Activated CD8-positive, alpha-beta memory T cell treated with anti-CD3 and anti-CD28 coated beads, Interleukin-2, amount 50 U/mL, for 1 hour (primary cell): ENCODE data around the gene SPEG.
"Not testable (repeated sequence)": the region's sequence is repeated elsewhere in the genome, so short reads cannot be mapped to it uniquely, and the experiment has no call there.

Experiments
- DNase-seq: peaks from one replicate; pipeline ENCODE4 v3.0.0-alpha.2; 2020; ENCODE audit errors: extremely low read depth

Gene SPEG

DNA sequence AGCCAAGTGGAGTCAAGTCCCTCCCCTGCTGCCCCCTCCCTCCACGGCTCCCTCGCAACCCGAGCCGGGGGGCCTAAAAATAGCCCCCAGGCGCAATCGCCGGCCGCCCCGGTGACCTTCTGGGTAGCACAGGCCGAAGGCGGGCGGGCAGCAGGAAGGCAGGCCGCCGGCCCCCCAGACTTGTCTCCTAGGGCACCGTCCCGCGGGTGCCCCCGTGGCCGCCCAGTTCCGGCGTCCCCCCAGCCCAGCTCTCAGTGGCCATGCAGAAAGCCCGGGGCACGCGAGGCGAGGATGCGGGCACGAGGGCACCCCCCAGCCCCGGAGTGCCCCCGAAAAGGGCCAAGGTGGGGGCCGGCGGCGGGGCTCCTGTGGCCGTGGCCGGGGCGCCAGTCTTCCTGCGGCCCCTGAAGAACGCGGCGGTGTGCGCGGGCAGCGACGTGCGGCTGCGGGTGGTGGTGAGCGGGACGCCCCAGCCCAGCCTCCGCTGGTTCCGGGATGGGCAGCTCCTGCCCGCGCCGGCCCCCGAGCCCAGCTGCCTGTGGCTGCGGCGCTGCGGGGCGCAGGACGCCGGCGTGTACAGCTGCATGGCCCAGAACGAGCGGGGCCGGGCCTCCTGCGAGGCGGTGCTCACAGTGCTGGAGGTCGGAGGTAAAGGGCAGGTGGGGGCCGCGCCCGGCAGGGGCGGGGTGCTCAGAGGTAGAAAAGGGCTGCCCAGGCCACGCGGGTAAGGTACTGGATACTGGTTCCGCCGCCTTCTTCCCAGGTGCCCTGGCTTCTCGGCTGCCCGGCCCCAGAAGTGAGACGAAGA lies at the start of gene SPEG:
Gene SPEG (plus strand): TSS at position 126 of the 808 bp plus-strand sequence. CDS start 135 bp downstream, at position 261.
- DNase-seq = no peak

- DNase-seq = no peak
These were observed 49.8 kb upstream of the SPEG start for GRCh38 chr2:219384859-219385258.

DNA sequence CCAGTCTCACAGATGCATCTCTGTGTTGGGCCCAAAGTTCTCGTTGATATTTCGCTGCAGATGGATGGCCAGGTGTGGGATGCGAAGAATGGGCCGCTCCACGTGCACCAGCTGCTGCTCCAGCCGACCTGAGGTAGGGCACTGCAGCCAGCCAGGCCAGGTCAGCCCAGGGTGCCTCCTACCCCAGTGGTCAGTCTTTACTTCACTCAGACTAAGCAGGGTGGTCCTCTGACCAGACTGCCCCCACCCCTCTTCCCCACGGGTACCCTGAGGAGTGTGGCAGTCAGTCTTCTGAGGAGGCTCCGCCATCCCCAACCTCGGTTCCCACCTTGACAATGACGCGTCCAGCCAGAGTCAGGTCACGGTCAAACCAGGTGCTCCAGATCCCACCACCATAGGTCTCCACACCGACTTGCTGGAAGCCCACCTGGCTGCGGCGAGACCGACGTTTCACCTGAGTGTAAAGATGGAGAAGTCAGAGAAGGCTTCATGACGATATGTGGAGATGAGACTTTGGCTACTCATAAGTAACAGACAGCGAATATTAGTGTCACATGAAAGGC lies 48.6 kb upstream of the SPEG start:
- no peak for DNase-seq

DNA sequence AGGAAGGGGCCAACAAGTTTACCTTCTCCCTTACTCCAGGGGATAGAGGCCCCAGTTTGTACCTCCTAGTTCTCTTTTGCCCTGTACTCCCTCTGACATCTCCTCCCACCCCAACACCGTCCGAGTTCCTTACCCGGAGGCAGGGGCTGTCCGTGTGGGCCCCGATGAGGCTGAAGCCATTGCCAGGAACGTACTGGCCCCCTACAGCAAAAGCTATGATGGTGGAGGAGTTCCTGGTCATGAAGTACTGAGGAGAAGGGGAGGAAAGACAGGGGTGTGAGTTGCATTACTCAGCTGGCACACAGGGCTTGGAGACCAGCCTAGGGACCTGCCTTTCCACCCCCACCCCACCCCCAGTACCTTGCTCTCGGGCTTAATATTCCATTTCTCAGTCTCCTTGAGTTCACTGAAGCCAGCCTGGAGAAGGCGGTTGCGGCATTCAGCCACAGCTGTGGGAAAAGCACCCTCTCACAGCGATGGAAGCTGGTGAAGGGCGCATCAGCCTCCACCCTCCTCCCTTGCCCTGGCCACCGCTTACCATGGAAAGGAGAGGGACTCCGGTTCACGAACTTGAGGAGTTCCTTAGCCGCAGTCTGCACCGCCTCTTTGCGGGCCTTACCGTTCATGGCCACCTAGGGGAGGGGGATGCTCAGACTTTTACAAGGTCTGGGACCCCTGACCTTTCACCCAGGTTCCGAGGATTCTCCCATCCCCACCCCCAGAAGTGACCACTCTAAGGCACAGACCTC lies 47.9 kb upstream of the SPEG start:
- no peak for DNase-seq

DNA sequence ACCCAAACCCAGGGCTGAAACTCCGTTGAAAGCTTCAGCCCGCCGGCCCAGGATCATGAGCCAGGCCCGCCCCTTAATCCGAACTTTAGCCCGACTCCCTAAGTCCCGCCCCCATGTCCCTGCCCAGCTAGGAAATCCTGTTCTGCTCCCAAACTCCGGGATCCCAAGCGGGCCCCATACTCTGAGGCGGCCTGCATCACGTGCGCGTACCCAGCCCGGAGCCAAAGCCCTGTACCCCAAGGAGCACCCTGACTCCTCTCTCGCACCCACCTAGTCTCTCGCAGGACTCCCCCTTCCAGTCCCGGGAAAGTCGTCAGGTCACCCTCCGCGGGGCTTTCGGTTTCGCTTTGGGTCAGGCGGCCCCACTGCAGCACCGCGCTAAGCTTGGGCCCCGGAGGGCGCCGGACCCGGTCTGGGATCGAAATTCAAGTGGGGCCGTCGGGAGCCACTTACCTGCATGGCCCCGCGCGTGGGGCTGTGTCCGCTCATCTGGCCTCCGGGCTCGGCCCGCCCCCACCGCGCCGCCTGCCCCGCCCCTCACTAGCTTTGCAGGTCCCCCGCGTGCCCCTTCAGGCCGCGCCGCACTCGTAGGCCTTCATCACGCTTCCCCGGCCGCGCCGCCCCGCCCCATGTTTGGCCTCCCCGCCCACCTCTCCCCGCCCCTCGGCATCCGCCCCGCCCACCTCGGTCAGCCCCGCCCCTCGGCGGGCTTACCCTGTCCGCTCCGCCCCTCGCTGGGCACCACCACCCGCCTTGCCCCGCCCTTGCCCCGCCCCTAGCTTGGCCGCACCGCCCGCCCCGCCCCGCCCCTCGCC lies 47.1 kb upstream of the SPEG start, which contains the start of gene DNPEP:
Gene DNPEP (minus strand): TSS at position 607 of the 815 bp plus-strand sequence. CDS start 118 bp downstream, at position 489.
- DNase-seq = peak; percentile 32

- peak; percentile 93 for DNase-seq
These were observed 46.3 kb upstream of the SPEG start for GRCh38 chr2:219388121-219388906.

GRCh38 chr2:219388907-219389156 lies 45.8 kb upstream of the SPEG start:
- no peak for DNase-seq

DNA sequence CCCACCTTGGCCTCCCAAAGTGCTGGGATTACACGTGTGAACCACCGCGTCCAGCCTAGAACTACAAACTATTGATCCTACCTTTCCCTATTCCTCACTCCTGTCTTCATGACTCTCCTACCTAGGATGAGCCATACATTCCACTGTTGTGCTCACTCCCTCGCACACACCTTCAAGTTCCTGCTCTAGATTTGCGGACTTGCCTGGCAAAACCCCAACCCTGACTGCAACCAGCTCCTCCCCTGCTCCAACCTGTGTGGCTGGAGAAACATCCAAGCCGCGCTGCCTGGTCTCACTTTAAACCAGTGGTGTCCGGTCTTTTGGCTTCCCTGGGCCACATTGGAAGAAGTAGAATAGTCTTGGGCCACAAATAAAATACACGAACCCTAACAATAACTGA lies 41.9 kb upstream of the SPEG start:
- DNase-seq = no peak

DNA sequence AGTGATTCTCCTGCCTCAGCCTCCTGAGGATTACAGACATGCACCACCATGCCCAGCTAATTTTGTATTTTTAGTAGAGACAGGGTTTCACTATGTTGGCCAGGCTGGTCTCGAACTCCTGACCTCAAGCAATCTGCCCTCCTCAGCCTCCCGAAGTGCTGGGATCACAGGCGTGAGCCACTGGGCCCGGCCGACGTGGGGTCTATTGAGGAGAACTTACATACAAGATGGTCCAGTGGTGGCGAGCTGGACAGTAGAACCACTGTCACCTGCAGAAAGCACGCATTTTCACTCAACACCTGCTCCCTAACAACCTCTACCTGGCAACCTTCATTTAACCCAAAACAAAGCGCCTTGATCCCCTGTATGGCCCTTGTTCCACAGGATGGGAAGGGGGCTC lies 39.6 kb upstream of the SPEG start:
- not testable (repeated sequence) for DNase-seq

- DNase-seq = no peak
These were observed 39.0 kb upstream of the SPEG start for GRCh38 chr2:219395609-219396008.

GRCh38 chr2:219396863-219397457 lies 37.7 kb upstream of the SPEG start:
- DNase-seq = no peak

DNA sequence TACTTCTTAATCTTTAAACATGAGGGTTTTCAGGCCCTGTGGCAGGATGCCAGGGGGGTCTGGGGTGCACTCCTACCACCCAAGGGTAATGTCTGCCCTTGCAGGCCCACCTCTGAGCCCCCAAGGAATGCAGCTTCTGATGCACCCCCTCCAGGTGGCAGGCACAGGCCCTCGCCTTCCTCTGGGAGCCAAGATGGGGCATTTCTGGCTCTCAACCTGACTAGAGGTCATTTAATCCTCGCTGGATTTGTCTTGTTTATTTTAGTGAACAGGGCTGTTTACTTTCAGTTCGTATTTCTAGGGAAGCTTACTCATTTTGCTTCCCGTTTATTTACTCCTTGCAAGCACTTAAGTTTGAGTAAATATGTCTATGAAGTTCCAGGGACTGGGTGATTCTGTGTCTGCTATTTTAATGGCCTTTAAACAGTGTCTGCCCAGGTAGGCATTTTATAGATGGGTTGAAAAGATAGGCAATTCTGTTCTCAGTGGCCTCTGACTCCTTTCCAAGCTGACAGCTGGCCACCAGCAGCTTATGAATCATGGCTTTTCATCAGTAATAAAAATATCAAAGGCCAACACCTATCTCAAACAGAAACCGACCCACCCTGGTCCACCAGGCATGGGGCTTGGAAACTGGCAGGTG lies 35.8 kb upstream of the SPEG start:
- no peak for DNase-seq

DNA sequence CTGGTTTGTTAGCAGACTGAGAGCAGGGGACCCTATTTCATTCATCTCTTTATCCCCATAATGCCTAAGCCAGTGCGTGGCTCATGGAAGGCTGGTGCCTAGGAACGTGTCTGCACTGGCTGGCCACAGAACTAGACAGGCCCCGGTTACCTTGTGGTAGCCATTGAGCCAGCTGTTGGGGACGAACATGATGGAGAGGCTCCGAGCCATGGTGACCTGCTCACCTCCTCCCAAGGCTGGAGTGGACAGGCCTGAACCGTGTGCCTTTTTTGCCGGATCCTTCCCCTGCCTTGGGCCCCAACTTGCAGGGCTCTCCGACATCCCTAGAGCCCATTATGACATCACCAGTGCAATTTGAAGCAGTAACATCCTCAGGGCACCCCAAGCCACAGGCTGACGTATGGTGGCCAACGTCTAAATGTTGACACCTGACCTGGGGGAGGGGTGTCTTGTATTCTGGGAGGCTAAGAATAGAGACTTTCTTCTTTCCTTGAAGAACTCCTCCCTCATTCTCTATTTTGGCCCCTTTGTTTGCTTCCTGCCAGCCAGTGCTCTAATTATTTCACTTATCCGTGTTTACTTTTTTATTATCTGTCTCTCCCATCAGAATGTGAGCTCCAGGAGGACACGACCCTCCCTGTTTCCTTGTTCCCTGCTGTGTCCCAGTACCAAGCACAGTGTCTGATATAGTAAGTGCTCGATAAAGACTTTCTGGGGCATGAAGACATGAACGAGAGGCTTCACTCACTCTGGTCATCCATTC lies 34.7 kb upstream of the SPEG start:
- DNase-seq = no peak

- no peak for DNase-seq
These were observed 34.1 kb upstream of the SPEG start for GRCh38 chr2:219400562-219400961.

GRCh38 chr2:219401606-219402005 lies 33.0 kb upstream of the SPEG start:
- no peak for DNase-seq

DNA sequence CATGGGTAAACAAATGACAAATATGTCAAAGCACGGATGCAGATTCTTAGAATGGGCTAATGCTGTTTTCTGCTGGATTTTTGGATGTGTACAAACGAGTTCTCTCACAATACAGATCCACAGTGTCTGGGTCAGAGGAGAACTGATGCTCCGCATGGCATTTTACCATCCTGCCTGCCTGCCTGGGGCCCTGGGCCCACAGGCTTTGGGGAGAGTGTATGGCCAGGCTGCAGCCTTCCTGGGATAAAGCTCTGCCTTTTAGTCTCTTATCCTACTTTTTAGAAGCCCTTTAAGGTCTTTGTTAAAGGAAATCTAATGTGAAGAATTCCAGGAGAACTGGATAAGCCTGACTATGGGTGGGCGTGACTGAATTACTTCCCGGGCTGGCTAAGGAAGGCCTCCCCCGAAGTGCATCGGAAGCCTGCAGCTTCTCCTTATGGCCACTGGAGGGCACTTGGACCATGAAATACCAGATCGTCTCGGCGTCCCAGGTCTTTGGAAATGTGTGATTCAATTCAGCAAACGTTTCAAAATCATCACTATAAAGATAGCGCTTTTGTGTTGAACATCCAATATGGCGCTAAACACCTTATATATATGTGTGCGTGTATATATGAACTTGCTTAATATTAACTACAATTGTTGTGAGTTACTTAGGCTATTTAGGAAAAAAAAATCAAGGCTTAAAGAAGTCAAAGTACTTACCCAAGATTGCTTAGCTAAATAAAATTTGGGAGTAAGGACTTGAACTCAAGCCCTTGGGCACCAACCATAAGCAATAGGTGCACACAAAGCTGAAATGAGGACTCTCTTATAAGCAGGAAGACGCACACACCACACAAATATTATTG lies 31.8 kb upstream of the SPEG start:
- DNase-seq = peak; percentile 19

DNA sequence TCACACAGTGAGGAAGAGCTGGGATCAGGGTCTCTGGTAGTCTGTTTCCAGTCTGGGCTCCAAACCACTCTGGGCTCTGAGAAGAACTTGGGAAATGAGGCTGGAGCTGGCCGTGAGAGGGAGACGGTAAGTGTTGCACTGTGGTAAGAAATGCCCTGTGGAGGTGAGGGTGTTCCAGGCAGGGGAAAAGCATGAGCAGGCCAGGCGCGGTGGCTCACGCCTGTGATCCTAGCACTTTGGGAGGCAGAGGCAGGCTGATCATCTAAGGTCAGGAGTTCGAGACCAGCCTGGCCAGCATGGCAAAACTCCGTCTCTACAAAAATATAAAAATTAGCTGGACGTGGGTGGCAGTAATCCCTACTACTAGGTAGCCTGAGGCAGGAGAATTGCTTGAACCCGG lies 30.8 kb upstream of the SPEG start:
- DNase-seq = no peak

GRCh38 chr2:219404291-219404910 lies 30.2 kb upstream of the SPEG start:
- no peak for DNase-seq
